Spleen (tissue), 11 donors: Measurements from ENCODE around the gene TEKTIP1. TPM values are rescaled to one million over a fixed set of nuclear protein-coding genes. Genes with fewer than 3 reads are reported as not detected.
A peak's percentile ranks its signal among the peaks of the same experiment; 100 is the strongest.

Experiments
- DNase-seq: peaks from one replicate; pipeline ENCODE4 v3.0.0-alpha.2; 2020
- H3K27ac ChIP-seq, 8 donors: fragments of 200-600 bp; sonication (generic) in 7 of 8; 1 replicate in 4 of 8; 2 replicates in 4 of 8; pipeline versions ENCODE4 v1.5.0 to v1.8.0; 2016 to 2021; ENCODE audit warnings: inconsistent platforms in 4 of 8, mild to moderate bottlenecking in 4 of 8, moderate library complexity in 1 of 8
- H3K27me3 ChIP-seq, 7 donors: fragments of 200-600 bp; sonication (generic) in 6 of 7; replicated peaks in 1 of 7; 1 replicate in 4 of 7; 2 replicates in 3 of 7; pipeline versions ENCODE4 v1.5.0 to v1.8.0; 2016 to 2021; ENCODE audit warnings: inconsistent platforms in 3 of 7, mild to moderate bottlenecking in 1 of 7
- H3K36me3 ChIP-seq, 6 donors: fragments of 200-600 bp; sonication (generic) in 5 of 6; 1 replicate in 4 of 6; 2 replicates in 2 of 6; pipeline versions ENCODE4 v1.5.0 to v1.8.0; 2016 to 2021; ENCODE audit warnings: inconsistent platforms in 2 of 6
- H3K4me1 ChIP-seq, 6 donors: fragments of 200-600 bp; sonication (generic) in 5 of 6; 1 replicate in 3 of 6; 2 replicates in 3 of 6; pipeline versions ENCODE4 v1.5.0 to v1.8.0; 2016 to 2021; ENCODE audit warnings: inconsistent platforms in 3 of 6
- H3K4me3 ChIP-seq, 8 donors: fragments of 200-600 bp; sonication (generic) in 7 of 8; 1 replicate in 4 of 8; 2 replicates in 4 of 8; pipeline versions ENCODE4 v1.5.0 to v1.8.0; 2016 to 2021; ENCODE audit warnings: inconsistent platforms in 4 of 8, mild to moderate bottlenecking in 4 of 8, moderate library complexity in 2 of 8
- H3K9me3 ChIP-seq, 8 donors: fragments of 200-600 bp; sonication (generic) in 7 of 8; 1 replicate in 4 of 8; 2 replicates in 4 of 8; pipeline versions ENCODE4 v1.5.0 to v1.8.0; 2016 to 2021; ENCODE audit warnings: inconsistent platforms in 4 of 8
- POLR2A ChIP-seq, 3 donors: fragments of 450-650 bp; IDR thresholded peaks; one replicate each; pipeline ENCODE4 v1.5.1; 2017; ENCODE audit warnings: antibody characterized with exemption in 3 of 3, mild to moderate bottlenecking in 1 of 3
- POLR2AphosphoS5 ChIP-seq, 3 donors: sonication (generic); formaldehyde crosslinking; IDR thresholded peaks; one replicate each; pipeline ENCODE4 v1.5.1; 2017; ENCODE audit warnings: antibody characterized with exemption in 3 of 3
- WGBS, 5 donors: extraction: QIAGEN DNeasy Blood & Tissue Kit in 3 of 5; methylation state at CpG; one replicate each; pipeline versions ENCODE4 v1.1.5 to v1.1.7; 2013 to 2018; 5-methylcytosine and 5-hydroxymethylcytosine counted together
- intact Hi-C: fragments of 100-400 bp; cut with DNase I; formaldehyde crosslinking; loops from one replicate; pipeline ENCODE4 v1.15.0; 2023; ENCODE audit warnings: low total_unique reads
- polyA plus RNA-seq, 3 donors: library from polyadenylated mRNA; stranded (reverse); fragments of 200-250 nt; gene quantifications; one replicate each; pipeline ENCODE4 v1.2.1, GENCODE V29; 2013
- total RNA-seq, 7 donors: library from RNA; depleted of rRNA in 3 of 7; stranded (reverse); fragments of >200 nt in 3 of 7; fragmentation: NEBNext Ultra II Directional in 4 of 7; extraction: Animal tissue kit (Norgen Biotek cat#: 25700) in 4 of 7; gene quantifications; one replicate each; pipeline versions ENCODE4 v1.1.0 to v1.2.1, GENCODE V29; 2016 to 2021
- TF ChIP-seq, protein P1 (sequence below), 11 experiments: fragments of 200-600 bp in 7 of 11; fragments of 450-650 bp in 4 of 11; sonication (generic) in 4 of 11; IDR thresholded peaks in 8 of 11; conservative IDR thresholded peaks in 3 of 11; 1 replicate in 7 of 11; 2 replicates in 4 of 11; pipeline versions ENCODE4 v1.4.0 to v1.8.0; 2016 to 2021; ENCODE audit warnings: antibody characterized with exemption in 11 of 11, inconsistent platforms in 4 of 11, mild to moderate bottlenecking in 1 of 11
- donor health status: healthy with polysubstance abuse.
- donor health status: DM: no; HTN: no; CAD: no; lungs with moderate emphysema.
- donor health status: DM: no; HTN: no; CAD: no.
- donor health status: Bipolar disorder and iron deficiency.
- donor health status: healthy.
- donor health status: DM: no; HTN: no; CAD: no.
- donor health status: DM: yes; HTN: yes; CAD: no.

TEKTIP1 gene
- total and polyA plus RNA-seq, 10 donors, result 1.2 to 7.4 (median 3.1) TPM; not detected in 1

DNA sequence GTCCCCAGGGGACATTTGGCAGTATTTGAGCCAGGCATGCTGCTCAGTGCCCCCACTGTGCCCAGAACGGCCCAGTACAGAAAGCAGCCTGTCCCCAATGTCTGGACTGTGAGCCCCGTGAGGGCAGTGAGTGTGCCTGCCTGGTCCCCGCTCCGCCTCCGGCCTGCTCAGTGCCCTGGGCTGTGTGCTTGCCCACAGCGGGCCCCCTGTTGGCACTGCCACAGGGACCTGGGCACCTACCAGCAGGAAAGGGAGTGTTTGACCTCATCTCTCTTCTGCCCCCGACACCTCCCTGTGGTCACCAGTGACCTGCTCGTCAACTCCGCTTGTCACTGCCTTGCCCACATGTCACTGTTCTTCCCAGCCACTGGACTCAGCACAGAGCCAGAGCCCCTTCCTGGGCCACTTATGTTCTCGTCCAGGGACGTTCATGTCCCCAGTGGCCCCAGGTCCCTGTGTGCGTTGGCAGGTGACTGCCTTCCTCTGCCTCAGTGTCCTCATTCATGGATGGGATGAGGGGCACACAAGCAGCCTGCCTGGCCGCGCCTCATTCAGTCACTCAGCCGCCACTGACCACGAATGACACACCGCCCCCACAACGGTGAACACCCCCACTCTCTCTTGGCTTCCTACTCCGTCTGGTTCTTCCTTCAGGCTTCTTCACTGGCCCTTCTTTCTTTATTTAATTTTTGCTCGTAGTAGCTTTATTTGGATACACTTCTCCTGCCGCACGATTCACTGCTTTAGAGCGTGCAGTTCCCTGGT, 30.0 kb upstream of the TEKTIP1 start:
- H3K4me1 ChIP-seq, result peaks cover 7 to 86% (median 55%) of the 10 kb centered on the region in 6 donors
- no peaks in the 10 kb centered on the region for H3K27me3 ChIP-seq
- no peaks in the 10 kb centered on the region for H3K9me3 ChIP-seq
- TF ChIP-seq POLR2AphosphoS5 (IDR thresholded peaks at IDR 0.05), result no peak
- TF ChIP-seq POLR2A (IDR thresholded peaks at IDR 0.05), result no peak
- TF ChIP-seq, protein P1, sequence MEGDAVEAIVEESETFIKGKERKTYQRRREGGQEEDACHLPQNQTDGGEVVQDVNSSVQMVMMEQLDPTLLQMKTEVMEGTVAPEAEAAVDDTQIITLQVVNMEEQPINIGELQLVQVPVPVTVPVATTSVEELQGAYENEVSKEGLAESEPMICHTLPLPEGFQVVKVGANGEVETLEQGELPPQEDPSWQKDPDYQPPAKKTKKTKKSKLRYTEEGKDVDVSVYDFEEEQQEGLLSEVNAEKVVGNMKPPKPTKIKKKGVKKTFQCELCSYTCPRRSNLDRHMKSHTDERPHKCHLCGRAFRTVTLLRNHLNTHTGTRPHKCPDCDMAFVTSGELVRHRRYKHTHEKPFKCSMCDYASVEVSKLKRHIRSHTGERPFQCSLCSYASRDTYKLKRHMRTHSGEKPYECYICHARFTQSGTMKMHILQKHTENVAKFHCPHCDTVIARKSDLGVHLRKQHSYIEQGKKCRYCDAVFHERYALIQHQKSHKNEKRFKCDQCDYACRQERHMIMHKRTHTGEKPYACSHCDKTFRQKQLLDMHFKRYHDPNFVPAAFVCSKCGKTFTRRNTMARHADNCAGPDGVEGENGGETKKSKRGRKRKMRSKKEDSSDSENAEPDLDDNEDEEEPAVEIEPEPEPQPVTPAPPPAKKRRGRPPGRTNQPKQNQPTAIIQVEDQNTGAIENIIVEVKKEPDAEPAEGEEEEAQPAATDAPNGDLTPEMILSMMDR (IDR thresholded peaks at IDR 0.05 in 8 of 11, conservative IDR thresholded peaks at IDR 0.05 in 3 of 11), result no peak
- peaks cover 0 to 58% (median 5%) of the 10 kb centered on the region in 6 donors for H3K36me3 ChIP-seq
- WGBS, 5 donors, result 79 to 85% (median 82%) methylated on average over 18 to 23 of the region's 23 CpGs
- H3K4me3 ChIP-seq, result no peak overlapping the region
- intact Hi-C loops, result no loop called here
- peak; percentile 77 for DNase-seq
- no peak overlapping the region for H3K27ac ChIP-seq

DNA sequence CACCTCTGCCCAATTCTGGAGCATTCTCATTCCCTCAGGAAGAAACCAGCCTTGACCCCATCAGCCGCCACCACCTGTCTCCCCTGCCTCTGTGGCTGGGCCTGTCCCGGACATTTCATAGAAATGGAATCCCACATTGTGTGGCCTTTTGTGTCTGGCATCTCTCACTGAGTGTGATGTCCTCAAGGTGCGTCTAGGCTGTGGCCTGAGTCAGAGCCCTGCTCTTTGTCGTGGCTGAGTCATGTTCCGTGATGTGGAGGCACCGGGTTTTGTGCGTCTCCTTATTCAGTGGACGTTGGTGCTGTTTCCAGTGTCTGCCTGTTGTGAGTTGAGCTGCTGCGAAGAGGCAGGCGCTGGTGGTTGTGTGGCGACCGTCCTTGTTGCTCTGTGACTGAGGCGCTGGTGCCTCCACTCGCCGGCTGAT, 29.4 kb upstream of the TEKTIP1 start:
- intact Hi-C loops, result no loop called here
- TF ChIP-seq POLR2A (IDR thresholded peaks at IDR 0.05) (no peak), POLR2AphosphoS5 (IDR thresholded peaks at IDR 0.05) (no peak)
- TF ChIP-seq, protein P1 (IDR thresholded peaks at IDR 0.05 in 8 of 11, conservative IDR thresholded peaks at IDR 0.05 in 3 of 11), result no peak
- Histone ChIP-seq H3K9me3 (no peaks in the 10 kb centered on the region), H3K36me3 (peaks cover 0 to 65% (median 5%) of the 10 kb centered on the region in 6 donors), H3K27me3 (no peaks in the 10 kb centered on the region), H3K4me1 (peaks cover 7 to 93% (median 56%) of the 10 kb centered on the region in 6 donors), H3K27ac (no peak overlapping the region), H3K4me3 (no peak overlapping the region)
- WGBS, 5 donors, result 81 to 95% (median 90%) methylated on average over 12 to 15 of the region's 15 CpGs
- DNase-seq, result no peak

DNA sequence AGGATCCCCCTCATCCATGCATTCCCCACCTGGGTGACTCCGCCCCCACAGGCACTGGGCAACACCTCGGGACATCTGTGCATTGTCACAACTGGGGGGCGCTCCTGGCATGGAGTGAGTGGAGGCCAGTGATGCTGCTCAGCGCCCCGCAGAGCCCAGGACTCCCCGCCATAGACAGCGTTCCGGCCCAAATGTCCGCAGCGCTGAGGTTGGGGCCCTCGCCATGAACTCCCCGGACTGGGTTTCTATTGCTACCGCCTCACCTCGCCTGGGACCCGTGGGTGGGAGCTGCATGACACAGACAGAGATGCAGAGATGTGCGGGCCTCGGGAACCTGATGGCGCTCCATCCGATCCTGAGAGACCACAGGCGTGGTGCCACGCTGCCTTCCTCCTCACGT, 28.2 kb upstream of the TEKTIP1 start:
- peak; percentile 69 for DNase-seq
- no peaks in the 10 kb centered on the region for H3K9me3 ChIP-seq
- no peak overlapping the region for H3K27ac ChIP-seq
- intact Hi-C loops, result no loop called here
- no peaks in the 10 kb centered on the region for H3K27me3 ChIP-seq
- WGBS, 5 donors, result 88 to 93% (median 92%) methylated on average over 15 to 22 of the region's 22 CpGs
- no peak overlapping the region for H3K4me3 ChIP-seq
- TF ChIP-seq POLR2A (IDR thresholded peaks at IDR 0.05) (no peak), POLR2AphosphoS5 (IDR thresholded peaks at IDR 0.05) (no peak)
- TF ChIP-seq, protein P1 (IDR thresholded peaks at IDR 0.05 in 8 of 11, conservative IDR thresholded peaks at IDR 0.05 in 3 of 11), result no peak
- H3K4me1 ChIP-seq, result peaks cover 8 to 93% (median 51%) of the 10 kb centered on the region in 6 donors
- peaks cover 0 to 70% (median 5%) of the 10 kb centered on the region in 6 donors for H3K36me3 ChIP-seq

DNA sequence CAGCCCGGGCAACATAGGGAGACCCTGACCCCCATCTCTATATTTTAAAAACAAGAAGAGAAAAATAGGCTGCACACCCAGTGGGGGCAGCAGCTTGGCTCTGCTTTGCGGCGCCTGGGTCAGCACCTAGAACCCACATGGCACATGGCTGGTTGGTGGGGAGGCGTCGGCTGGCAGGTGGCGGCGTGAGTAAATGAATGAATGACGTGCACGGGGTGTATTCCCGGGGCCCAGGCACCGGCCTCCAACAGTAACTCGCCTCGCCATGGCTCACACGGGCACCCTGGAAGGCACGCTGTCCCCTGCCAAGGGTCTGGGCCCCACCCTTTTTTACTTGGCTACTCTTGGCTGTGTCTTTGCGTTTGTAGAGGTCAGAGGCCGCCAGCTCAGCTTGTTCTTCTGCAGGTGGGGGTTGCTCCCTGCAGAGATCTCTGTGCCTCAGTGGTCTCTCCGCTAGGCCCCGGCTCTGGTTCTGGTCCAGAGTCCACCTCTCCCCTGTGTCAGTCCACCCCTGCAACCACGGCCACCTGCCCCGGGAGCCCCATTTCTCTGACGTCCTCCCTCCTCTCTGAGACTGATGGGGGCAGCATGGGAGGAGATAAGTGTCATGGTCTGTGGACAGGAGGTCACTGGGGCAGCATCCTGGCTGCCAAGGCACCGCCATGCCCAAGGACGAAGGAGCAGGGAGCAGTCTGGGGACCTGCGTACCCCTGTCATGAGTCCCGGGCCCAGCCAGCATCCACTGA, 27.3 kb upstream of the TEKTIP1 start:
- intact Hi-C loops, result no loop called here
- peaks cover 18 to 100% (median 58%) of the 10 kb centered on the region in 6 donors for H3K4me1 ChIP-seq
- H3K36me3 ChIP-seq, result peaks cover 0 to 70% (median 5%) of the 10 kb centered on the region in 6 donors
- H3K4me3 ChIP-seq, result no peak overlapping the region
- H3K27me3 ChIP-seq, result no peaks in the 10 kb centered on the region
- 87 to 93% (median 91%) methylated on average over 22 to 26 of the region's 26 CpGs for WGBS, 5 donors
- H3K27ac ChIP-seq, result no peak overlapping the region
- TF ChIP-seq POLR2A (IDR thresholded peaks at IDR 0.05), result no peak
- TF ChIP-seq, protein P1 (IDR thresholded peaks at IDR 0.05 in 8 of 11, conservative IDR thresholded peaks at IDR 0.05 in 3 of 11), result no peak
- no peak for DNase-seq
- no peaks in the 10 kb centered on the region for H3K9me3 ChIP-seq
